A673 (cell line): ENCODE measurements around the gene ADAMTS12. TPM values are rescaled to one million over a fixed set of nuclear protein-coding genes. Genes with fewer than 3 reads are reported as not detected.

ENCODE experiments used
- BruUV-seq: library from RNA; stranded (reverse); fragments of 400-500 nt; replicated peaks from 2 replicates; lab custom pipeline; 2021; lab: Mats Ljungman, UMichigan
- CTCF ChIA-PET: fragments of 300-600 bp; sonication (Branson Sonifier 250); formaldehyde crosslinking; loops from one replicate; lab custom pipeline; 2022; ENCODE audit warnings: antibody characterized with exemption; lab: Charles Lee
- POLR2A ChIA-PET: fragments of 300-600 bp; sonication (Branson Sonifier 250); formaldehyde crosslinking; loops from one replicate; lab custom pipeline; 2022; ENCODE audit warnings: antibody characterized with exemption; ENCODE audit not compliant: low non-redundant PET; lab: Charles Lee
- DNase-seq: peaks from one replicate; pipeline ENCODE4 v3.0.0-alpha.2; 2015; ENCODE audit warnings: low spot score
- H3K27ac ChIP-seq: fragments of 200-600 bp; sonication (generic); 2 replicates; pipeline ENCODE4 v1.5.1; 2016; ENCODE audit warnings: mixed run types, low read depth, mild to moderate bottlenecking, mixed read lengths, antibody characterized with exemption, low read length; ENCODE audit not compliant: poor library complexity, severe bottlenecking
- H3K27me3 ChIP-seq: fragments of 200-600 bp; sonication (generic); replicated peaks from 2 replicates; pipeline ENCODE4 v1.6.1; 2017; ENCODE audit warnings: mixed run types, low read depth, mild to moderate bottlenecking, mixed read lengths, antibody characterized with exemption, low read length; ENCODE audit not compliant: insufficient read depth, poor library complexity
- H3K36me3 ChIP-seq: fragments of 200-600 bp; sonication (generic); 2 replicates; pipeline ENCODE4 v1.6.1; 2016; ENCODE audit warnings: mixed run types, mild to moderate bottlenecking, mixed read lengths, antibody characterized with exemption, low read length; ENCODE audit not compliant: insufficient read depth, poor library complexity, severe bottlenecking
- H3K4me1 ChIP-seq: fragments of 200-600 bp; sonication (generic); 2 replicates; pipeline ENCODE4 v1.6.1; 2017; ENCODE audit warnings: mixed run types, mild to moderate bottlenecking, mixed read lengths, antibody characterized with exemption, low read length; ENCODE audit not compliant: insufficient read depth, poor library complexity, severe bottlenecking
- H3K4me3 ChIP-seq: fragments of 200-600 bp; sonication (generic); 2 replicates; pipeline ENCODE4 v1.5.1; 2016; ENCODE audit warnings: low read depth, mixed run types, mild to moderate bottlenecking, mixed read lengths, low read length; ENCODE audit not compliant: poor library complexity, severe bottlenecking
- H3K9me3 ChIP-seq: fragments of 200-600 bp; sonication (generic); 2 replicates; pipeline ENCODE4 v1.6.1; 2016; ENCODE audit warnings: mixed run types, low read depth, mild to moderate bottlenecking, mixed read lengths, antibody characterized with exemption, low read length; ENCODE audit not compliant: poor library complexity, severe bottlenecking
- EZH2 ChIP-seq: fragments of 200-600 bp; sonication (generic); IDR thresholded peaks from 2 replicates; pipeline ENCODE4 v1.6.1; 2017; ENCODE audit warnings: borderline replicate concordance, low read depth, mild to moderate bottlenecking, mixed read lengths, antibody characterized with exemption, low read length; ENCODE audit not compliant: poor library complexity, severe bottlenecking
- intact Hi-C: fragments of 100-400 bp; cut with micrococcal nuclease; formaldehyde crosslinking; loops from one replicate; pipeline ENCODE4 v1.10.0; 2022; ENCODE audit not compliant: unreplicated experiment
- total RNA-seq: library from RNA; stranded (reverse); gene quantifications from 2 replicates; pipeline ENCODE4 v1.2.3, GENCODE V29; 2021
- TF ChIP-seq, protein P1 (sequence below): fragments of 300-800, 200-600 bp; sonication (generic); conservative IDR thresholded peaks from 2 replicates; pipeline ENCODE4 v1.5.1; 2017; ENCODE audit warnings: low read depth, mild to moderate bottlenecking, antibody characterized with exemption, low read length, moderate library complexity, mixed read lengths

ADAMTS12 gene
- total RNA-seq, 1 experiment from 2014 or later, result 0.84 TPM

DNA sequence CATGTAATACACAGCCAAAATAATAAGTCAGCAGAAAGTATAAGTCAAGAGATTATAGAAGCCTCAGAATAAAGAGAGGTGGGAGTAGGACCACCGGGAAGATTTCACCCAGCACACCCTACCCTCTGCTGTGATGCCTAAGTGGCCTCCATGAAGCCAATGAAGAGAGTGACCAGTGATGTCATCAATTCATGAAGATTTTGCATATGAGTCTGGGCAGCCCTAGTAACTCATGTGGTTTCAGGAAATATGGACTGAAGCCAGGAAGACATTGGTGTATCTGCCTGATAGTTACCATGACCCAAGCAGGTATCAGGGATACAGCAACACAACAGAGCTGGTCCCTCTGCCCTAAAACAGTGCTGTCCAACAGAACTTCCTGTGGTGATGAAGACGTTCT, 135.3 kb downstream of the ADAMTS12 start:
- DNase-seq, result no peak
- Histone ChIP-seq H3K36me3 (no peaks in the 10 kb centered on the region), H3K4me1 (no peaks in the 10 kb centered on the region), H3K9me3 (no peaks in the 10 kb centered on the region), H3K27me3 (no peaks in the 10 kb centered on the region), H3K4me3 (no peak overlapping the region), H3K27ac (no peak overlapping the region)
- BruUV-seq, result no TSS peak
- ChIA-PET CTCF (no interaction called here), POLR2A (no interaction called here)
- intact Hi-C loops, result no loop called here
- no peak for TF ChIP-seq EZH2
- TF ChIP-seq, protein P1, sequence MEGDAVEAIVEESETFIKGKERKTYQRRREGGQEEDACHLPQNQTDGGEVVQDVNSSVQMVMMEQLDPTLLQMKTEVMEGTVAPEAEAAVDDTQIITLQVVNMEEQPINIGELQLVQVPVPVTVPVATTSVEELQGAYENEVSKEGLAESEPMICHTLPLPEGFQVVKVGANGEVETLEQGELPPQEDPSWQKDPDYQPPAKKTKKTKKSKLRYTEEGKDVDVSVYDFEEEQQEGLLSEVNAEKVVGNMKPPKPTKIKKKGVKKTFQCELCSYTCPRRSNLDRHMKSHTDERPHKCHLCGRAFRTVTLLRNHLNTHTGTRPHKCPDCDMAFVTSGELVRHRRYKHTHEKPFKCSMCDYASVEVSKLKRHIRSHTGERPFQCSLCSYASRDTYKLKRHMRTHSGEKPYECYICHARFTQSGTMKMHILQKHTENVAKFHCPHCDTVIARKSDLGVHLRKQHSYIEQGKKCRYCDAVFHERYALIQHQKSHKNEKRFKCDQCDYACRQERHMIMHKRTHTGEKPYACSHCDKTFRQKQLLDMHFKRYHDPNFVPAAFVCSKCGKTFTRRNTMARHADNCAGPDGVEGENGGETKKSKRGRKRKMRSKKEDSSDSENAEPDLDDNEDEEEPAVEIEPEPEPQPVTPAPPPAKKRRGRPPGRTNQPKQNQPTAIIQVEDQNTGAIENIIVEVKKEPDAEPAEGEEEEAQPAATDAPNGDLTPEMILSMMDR, result no peak

DNA sequence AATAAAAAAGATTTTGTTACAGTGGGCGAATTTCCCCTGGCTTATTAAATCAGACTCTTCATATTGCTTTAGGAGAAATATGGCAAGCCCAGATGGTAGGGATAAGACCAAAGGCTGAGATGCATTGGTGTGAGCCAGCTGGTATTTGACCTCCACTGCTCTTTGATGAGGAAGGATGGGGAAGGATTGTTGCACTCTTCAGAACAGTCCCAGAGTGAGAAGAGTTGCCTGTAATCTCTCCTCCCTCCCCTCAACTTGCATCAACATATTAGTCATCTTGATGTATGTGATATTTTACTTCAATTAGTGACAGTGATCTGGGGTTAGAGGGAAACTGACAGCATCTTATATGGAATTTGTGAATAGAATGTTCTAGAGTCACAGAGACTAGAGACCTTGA, 136.6 kb downstream of the ADAMTS12 start:
- no peak for DNase-seq
- H3K9me3 ChIP-seq, result no peaks in the 10 kb centered on the region
- no peaks in the 10 kb centered on the region for H3K27me3 ChIP-seq
- intact Hi-C loops, result no loop called here
- no peaks in the 10 kb centered on the region for H3K36me3 ChIP-seq
- no peak overlapping the region for H3K27ac ChIP-seq
- ChIA-PET POLR2A (no interaction called here), CTCF (no interaction called here)
- no TSS peak for BruUV-seq
- no peaks in the 10 kb centered on the region for H3K4me1 ChIP-seq
- TF ChIP-seq, protein P1, result no peak
- no peak for TF ChIP-seq EZH2
- H3K4me3 ChIP-seq, result no peak overlapping the region

DNA sequence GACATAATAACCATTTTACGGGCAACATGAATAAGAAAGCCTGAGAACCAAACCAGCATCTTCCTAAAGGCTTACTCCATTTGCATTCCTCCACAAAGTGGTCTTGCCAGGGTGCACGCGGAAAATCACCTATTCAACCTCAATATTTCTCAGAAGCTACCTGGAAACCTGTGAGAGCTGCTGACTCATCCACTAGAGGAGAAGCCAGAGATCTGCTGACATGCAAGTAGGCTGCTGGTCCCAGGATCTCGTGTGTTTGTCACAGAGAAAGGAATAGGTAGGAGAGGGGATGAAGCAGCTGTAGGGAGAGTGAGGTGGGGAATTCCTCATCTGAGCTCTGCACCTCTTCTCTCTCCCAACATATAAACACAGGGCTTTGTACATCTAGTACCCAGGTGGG, 138.1 kb downstream of the ADAMTS12 start:
- Histone ChIP-seq H3K4me1 (no peaks in the 10 kb centered on the region), H3K27ac (no peak overlapping the region), H3K4me3 (no peak overlapping the region), H3K9me3 (no peaks in the 10 kb centered on the region), H3K36me3 (no peaks in the 10 kb centered on the region), H3K27me3 (no peaks in the 10 kb centered on the region)
- ChIA-PET POLR2A (no interaction called here), CTCF (interaction anchor here (0.6 kb wide), 1 partner anchor 37 kb away, joined by 5 read pairs; no protein-coding TSS in a partner anchor)
- intact Hi-C loops, result no loop called here
- DNase-seq, result no peak
- TF ChIP-seq, protein P1, result no peak
- no peak for TF ChIP-seq EZH2
- BruUV-seq, result no TSS peak
